ENCODE results near the gene TRMO.

GRCh38 chr9:97906236-97906831 lies 16.0 kb downstream of the TRMO start:
- TF ChIP-seq REST (IDR thresholded peaks at IDR 0.05; ENCODE audit: insufficient read depth in 1 of 2, low read depth in 2 of 2, low read length in 2 of 2) (no peak), POLR2AphosphoS5 (IDR thresholded peaks at IDR 0.05; ENCODE audit: low read depth, low read length) (no peak), TAF1 (IDR thresholded peaks at IDR 0.05; ENCODE audit: borderline replicate concordance, insufficient read depth, low read length) (no peak), SIN3A (IDR thresholded peaks at IDR 0.05; ENCODE audit: borderline replicate concordance, insufficient read depth, low read length) (no peak)
